HG02973 (cell line): ENCODE measurements around the gene FAM83C.
"Not testable (repeated sequence)": the region's sequence is repeated elsewhere in the genome, so short reads cannot be mapped to it uniquely, and the experiment has no call there.

Experiments used
- ATAC-seq: cut with Tn5 transposase; IDR thresholded peaks from one replicate; pipeline ENCODE4 v1.9.1; 2021; ENCODE audit warnings: moderate library complexity; ENCODE audit not compliant: unreplicated experiment

The FAM83C gene

GRCh38 chr20:35270021-35270902 lies 22.0 kb downstream of the FAM83C start:
- ATAC-seq: no peak

DNA sequence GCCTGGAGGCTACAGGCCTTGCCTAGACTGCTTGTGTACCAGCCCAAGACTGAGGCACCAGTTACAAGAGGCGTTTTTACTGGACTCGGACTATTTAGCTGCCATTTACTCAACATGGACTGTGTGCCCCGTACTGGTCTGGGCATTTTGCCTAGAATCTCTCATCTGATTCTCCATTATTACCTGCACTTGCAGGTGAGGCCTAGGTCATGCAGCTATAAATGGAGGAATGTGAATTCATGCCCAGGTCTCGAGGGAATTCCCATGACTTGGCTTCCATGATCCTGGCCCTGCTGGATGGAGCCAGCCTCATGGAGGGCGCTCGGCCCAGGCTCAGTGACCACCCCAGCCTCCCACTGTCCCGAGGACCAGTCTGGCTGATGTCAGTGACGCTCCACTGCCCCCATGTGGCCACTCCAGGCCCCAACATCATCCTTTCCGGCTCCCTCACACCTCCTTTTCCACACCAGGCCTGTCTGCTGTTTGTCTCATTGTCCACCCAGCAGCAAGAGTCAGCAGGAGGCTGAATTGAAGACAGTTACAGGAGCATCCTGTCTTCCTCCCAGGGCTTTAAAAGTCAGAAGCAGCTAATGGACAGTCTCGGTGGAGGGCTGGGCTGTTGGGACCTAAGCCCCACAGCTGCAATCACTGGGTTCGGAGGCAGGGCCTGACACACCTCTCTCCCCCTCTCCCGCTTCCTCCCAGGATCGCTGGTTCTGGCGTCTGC lies 23.0 kb downstream of the FAM83C start:
- no peak for ATAC-seq

- no peak for ATAC-seq
These were observed 25.1 kb downstream of the FAM83C start for GRCh38 chr20:35267092-35267491.

- no peak for ATAC-seq
These were observed 27.5 kb downstream of the FAM83C start for GRCh38 chr20:35264755-35265154.

GRCh38 chr20:35263532-35264341 lies 28.5 kb downstream of the FAM83C start:
- no peak for ATAC-seq

DNA sequence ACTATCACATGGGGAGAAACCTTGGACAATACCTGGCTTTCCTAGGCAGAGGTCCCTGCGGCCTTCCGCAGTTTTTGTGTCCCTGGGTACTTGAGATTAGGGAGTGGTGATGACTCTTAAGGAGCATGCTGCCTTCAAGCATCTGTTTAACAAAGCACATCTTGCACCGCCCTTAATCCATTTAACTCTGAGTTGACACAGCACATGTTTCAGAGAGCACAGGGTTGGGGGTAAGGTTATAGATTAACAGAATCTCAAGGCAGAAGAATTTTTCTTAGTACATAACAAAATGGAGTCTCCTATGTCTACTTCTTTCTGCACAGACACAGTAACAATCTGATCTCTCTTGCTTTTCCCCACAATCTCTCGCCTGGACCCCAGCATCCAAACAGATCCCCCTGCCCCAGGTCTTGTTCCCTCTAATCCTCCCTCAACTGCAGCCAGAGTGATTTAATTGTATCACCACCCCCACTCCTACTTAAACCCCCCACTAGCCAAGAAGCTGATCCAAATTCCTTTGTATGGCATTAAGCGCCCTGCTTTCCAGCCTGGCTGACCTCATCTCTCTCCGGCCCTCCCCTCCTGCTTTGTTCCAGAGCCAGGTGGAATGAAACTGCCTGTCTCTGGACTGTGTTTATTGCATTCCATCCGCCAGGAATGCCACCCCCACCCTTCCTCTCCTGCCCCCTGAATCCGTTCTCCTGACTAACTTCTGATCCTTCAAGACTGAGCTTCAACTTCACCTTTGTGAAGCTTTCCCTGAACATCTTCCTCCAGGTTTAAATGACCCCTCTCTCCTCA lies 29.3 kb downstream of the FAM83C start:
- ATAC-seq: not testable (repeated sequence)

GRCh38 chr20:35262321-35262720 lies 29.9 kb downstream of the FAM83C start:
- ATAC-seq: not testable (repeated sequence)

- no peak for ATAC-seq
These were observed 31.8 kb downstream of the FAM83C start for GRCh38 chr20:35260426-35260825.

DNA sequence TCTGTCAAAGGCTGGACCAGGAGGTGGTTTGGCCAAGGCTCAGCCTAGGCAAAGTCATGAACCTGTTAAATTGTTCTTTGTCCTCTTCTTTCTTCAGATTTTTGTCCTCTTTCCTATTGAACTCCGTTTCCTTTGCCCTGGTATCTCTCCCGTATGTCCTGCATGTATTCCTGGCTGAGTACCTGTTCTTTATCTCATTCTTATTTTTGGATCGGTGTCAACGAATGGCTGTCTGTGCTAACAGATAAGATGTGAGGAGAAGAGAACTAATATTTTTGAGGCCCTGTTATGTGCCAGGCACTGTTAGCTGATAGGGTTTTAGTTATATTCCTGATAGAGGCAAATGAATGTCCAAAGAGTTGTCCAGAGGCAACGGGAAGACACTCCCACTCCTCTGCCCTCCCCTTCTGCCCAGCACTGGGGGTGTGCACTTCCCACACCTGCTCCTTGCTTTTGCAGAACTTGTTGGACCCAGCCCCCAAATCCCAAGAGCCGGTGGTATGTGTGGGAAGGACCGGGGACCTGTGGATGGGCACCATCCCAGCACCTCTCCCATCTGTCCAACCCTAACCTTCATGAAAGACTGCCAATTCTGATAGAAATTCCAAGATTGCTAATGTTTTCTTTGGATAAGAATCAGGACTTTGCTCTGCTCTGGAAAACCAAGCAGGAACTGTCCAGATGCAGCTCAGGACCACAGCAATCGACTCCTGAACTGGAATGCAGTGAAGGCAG lies 34.9 kb downstream of the FAM83C start:
- ATAC-seq: no peak

DNA sequence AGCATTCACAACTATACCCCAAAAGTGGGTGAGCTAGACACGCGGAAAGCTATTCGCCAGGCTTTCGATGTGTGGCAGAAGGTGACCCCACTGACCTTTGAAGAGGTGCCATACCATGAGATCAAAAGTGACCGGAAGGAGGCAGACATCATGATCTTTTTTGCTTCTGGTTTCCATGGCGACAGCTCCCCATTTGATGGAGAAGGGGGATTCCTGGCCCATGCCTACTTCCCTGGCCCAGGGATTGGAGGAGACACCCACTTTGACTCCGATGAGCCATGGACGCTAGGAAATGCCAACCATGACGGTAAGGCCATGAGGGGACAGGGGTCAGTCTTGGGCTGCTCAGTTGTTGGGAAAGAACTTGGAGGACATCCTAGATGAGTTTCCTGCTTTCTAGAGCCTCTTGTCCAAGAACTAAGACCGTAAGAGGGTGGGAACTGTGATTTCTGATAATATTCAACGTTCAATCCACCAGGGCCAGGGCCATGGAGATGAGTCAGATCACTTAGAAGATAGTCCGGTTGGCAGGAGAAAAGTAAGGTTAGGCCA lies 37.7 kb downstream of the FAM83C start:
- ATAC-seq: no peak

DNA sequence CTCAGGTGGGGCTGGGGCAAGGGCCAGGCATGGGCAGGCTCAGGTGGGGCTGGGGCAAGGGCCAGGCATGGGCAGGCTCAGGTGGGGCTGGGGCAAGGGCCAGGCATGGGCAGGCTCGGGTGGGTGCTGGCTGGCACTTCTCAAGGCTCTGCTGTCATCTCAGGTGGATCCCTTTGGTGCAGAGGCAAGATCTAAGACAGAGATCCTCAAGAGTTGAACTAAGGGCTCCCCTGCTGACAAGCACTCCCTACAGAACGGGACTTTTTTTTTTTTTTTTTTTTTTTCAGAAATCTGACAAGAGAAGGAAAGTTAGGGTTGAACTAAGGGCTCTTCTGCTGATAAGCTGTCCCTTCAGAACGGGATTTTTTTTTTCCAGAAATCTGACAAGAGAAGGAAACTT lies 39.2 kb downstream of the FAM83C start:
- ATAC-seq: no peak

DNA sequence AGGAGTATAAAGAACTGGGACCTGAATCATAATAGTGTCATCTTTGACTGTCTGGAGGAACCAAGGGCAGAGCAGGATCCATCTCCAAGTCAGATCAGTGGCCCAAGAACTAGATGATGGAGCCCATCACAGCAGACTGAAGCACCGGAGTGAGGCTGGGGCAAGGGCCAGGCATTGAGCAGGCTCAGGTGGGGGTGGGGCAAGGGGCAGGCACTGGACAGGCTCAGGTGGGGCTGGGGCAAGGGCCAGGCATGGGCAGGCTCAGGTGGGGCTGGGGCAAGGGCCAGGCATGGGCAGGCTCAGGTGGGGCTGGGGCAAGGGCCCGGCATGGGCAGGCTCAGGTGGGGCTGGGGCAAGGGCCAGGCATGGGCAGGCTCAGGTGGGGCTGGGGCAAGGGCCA lies 39.6 kb downstream of the FAM83C start:
- not testable (repeated sequence) for ATAC-seq

GRCh38 chr20:35252037-35252461 lies 40.2 kb downstream of the FAM83C start:
- no peak for ATAC-seq

- no peak for ATAC-seq
These were observed 40.6 kb downstream of the FAM83C start for GRCh38 chr20:35251613-35251940.

DNA sequence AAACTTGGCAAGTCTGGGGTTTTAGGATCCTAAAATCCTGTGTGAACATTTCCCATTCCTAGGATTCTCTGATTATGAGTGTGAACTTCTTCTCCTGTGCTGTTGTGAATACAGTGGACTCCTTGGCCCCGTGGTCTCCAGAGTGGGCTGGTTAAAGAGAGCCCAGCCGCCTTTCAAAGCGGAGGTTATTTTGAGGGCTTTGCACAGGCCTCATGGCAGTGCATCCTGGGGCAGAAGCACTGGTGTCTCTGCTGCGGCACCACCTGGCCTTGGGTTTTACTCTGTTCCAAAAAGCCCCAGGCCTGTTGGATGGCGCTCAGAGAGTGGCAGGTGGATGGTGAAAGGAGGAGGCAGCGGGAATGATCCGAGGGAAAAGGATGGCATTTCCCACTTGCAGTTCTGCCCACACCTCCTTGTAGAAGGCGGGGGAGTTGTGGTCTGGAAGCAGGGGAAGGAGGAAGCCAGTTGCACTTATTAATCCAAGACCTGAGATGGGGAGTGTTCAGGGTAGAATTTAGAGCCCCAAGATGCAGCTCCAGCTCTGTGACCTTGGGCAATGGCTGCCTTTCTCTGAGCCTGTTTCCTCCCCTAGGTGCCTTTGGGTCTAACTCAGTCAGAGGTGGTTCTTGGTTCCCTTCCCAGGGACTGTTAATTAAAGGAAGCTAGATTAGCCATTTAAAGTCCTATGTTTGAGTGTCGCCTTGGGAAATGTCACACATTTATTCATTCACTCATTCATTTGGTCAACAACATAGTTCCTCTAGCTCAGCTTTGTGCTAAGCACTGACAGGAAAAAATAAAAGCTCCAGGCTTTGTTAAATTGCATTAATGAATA lies 43.4 kb downstream of the FAM83C start:
- ATAC-seq: no peak

GRCh38 chr20:35246723-35247122 lies 45.5 kb downstream of the FAM83C start:
- no peak for ATAC-seq

GRCh38 chr20:35243986-35244385 lies 48.2 kb downstream of the FAM83C start:
- no peak for ATAC-seq

GRCh38 chr20:35243317-35243716 lies 48.9 kb downstream of the FAM83C start:
- ATAC-seq: no peak

- ATAC-seq: no peak
These were observed 51.4 kb downstream of the FAM83C start for GRCh38 chr20:35240811-35241293.
